Right lobe of liver (tissue), 4 donors: ENCODE measurements around the gene BDH1.

Source experiments
- CTCF ChIP-seq, 4 donors: fragments of 200-600 bp in 3 of 4; fragments of 450-650 bp in 1 of 4; IDR thresholded peaks; one replicate each; pipeline versions ENCODE4 v1.5.1 to v1.8.0; 2016 to 2022; ENCODE audit warnings: antibody characterized with exemption in 4 of 4, mild to moderate bottlenecking in 2 of 4
- POLR2A ChIP-seq: fragments of 450-650 bp; IDR thresholded peaks from one replicate; pipeline ENCODE4 v1.6.1; 2017; ENCODE audit warnings: antibody characterized with exemption, mild to moderate bottlenecking
- donor health status: DM: no; HTN: no; CAD: no.
- donor health status: DM: no; HTN: no; CAD: no.
- donor health status: DM: no; HTN: yes; CAD: no.

- TF ChIP-seq CTCF (IDR thresholded peaks at IDR 0.05): no peak
- TF ChIP-seq POLR2A: no peak
Observed at GRCh38 chr3:197507541-197507940, 48.2 kb downstream of the BDH1 start.
